ENCODE data around the gene GDA. TPM values are rescaled to one million over a fixed set of nuclear protein-coding genes. Genes with fewer than 3 reads are reported as not detected.

The GDA gene
- total RNA-seq, 1 experiment from 2014 or later = 3.6 TPM

DNA sequence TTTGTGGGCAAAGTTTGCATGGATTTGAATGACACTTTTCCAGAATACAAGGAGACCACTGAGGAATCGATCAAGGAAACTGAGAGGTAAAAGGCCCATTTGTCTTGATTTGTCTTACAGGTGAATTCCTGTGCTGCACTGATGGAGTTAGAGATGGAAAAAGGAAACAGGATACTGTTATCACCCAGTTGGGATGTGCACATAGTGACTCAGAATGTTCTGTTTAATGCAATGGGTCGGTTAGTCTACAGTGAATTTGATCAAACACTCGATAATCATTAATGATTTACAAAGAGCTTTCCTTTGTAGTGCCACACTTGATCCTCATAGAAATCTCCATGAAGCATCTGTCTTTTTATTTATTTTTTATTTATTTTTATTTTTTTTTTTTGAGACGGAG is 64.7 kb downstream of the GDA start:
- Histone ChIP-seq H4K5ac (ENCODE audit: insufficient read length, low read depth, low read length) (no peak overlapping the region), H3T11ph (ENCODE audit: low read length) (no peak overlapping the region), H2BK12ac (ENCODE audit: insufficient read length, low read depth, low read length) (no peak overlapping the region), H2AK5ac (ENCODE audit: insufficient read length, low read length) (no peak overlapping the region), H3K9me3 (ENCODE audit: control insufficient read depth, low read depth, low read length) (no peaks in the 10 kb centered on the region), H3K56ac (ENCODE audit: insufficient read length, low read depth, low read length) (no peak overlapping the region), H2BK120ac (ENCODE audit: low read depth, low read length, poor library complexity, severe bottlenecking) (no peak overlapping the region), H2AFZ (ENCODE audit: low read length) (no peak overlapping the region), H2BK5ac (ENCODE audit: insufficient read length, low read length) (no peak overlapping the region), H3K4ac (ENCODE audit: low read depth, low read length) (no peak overlapping the region), H4K91ac (ENCODE audit: insufficient read length, low read depth, low read length) (no peak overlapping the region), H3K18ac (ENCODE audit: insufficient read length, low read depth, low read length) (no peak overlapping the region), H3K79me2 (ENCODE audit: insufficient read depth, low read length) (no peaks in the 10 kb centered on the region; the same call in 1 of the 2 replicates), H2BK15ac (ENCODE audit: low read depth, low read length) (no peak overlapping the region), H4K8ac (replicated peaks; ENCODE audit: insufficient read length, low read depth, low read length) (no peak overlapping the region), H3K27ac (ENCODE audit: insufficient read length, low read depth, low read length) (no peak overlapping the region), H3K14ac (ENCODE audit: insufficient read depth, low read length) (no peak overlapping the region), H3K9ac (ENCODE audit: extremely low read depth, insufficient read length, low read length) (no peak overlapping the region), H3K4me2 (ENCODE audit: insufficient read depth, insufficient read length, low read length) (no peak overlapping the region), H3K27me3 (ENCODE audit: insufficient read depth, low read length) (no peaks in the 10 kb centered on the region), H3K23me2 (ENCODE audit: insufficient read length, low read depth, low read length, poor library complexity, severe bottlenecking) (no peaks in the 10 kb centered on the region), H4K20me1 (ENCODE audit: control insufficient read depth, insufficient read depth, insufficient read length) (no peaks in the 10 kb centered on the region), H3K23ac (ENCODE audit: insufficient read length, low read depth, low read length) (no peak overlapping the region), H3K79me1 (ENCODE audit: insufficient read depth, low read depth, low read length, poor library complexity, severe bottlenecking) (no peaks in the 10 kb centered on the region), H3K4me1 (ENCODE audit: insufficient read depth, low read length) (no peaks in the 10 kb centered on the region), H2BK20ac (ENCODE audit: low read depth, low read length, poor library complexity, severe bottlenecking) (no peak overlapping the region)
- no peak overlapping the region for H3K4me3 Mint-ChIP-seq
- peaks cover 3 to 8% of the 10 kb centered on the region in 2 experiments; a peak in 3 of 5 replicates for H3K9me3 Mint-ChIP-seq
- H3K4me1 Mint-ChIP-seq = no peaks in the 10 kb centered on the region
- no peak for TF ChIP-seq CTCF (conservative IDR thresholded peaks at IDR 0.05)
- no peaks in the 10 kb centered on the region for H3K27me3 Mint-ChIP-seq (ENCODE audit: low read depth)
- no peak overlapping the region for H3K27ac Mint-ChIP-seq
- no peak for DNase-seq
- peaks cover 0 to 8% (median 4%) of the 10 kb centered on the region in 3 experiments; a peak in 3 of 7 replicates for H3K36me3 Mint-ChIP-seq (ENCODE audit: insufficient read depth in 1 of 3, low read depth in 3 of 3)
- no CpG with 5 or more reads among the region's 4 CpGs for WGBS (ENCODE audit: extremely low coverage, insufficient read length, low lambda C conversion rate)

Data from H9 (cell line).